HG03045 (cell line): ENCODE measurements around the gene VSIG10L2.

Experiments
- ATAC-seq: cut with Tn5 transposase; IDR thresholded peaks from one replicate; pipeline ENCODE4 v1.9.1; 2021; ENCODE audit warnings: mild to moderate bottlenecking, moderate library complexity; ENCODE audit not compliant: unreplicated experiment

VSIG10L2 gene

DNA sequence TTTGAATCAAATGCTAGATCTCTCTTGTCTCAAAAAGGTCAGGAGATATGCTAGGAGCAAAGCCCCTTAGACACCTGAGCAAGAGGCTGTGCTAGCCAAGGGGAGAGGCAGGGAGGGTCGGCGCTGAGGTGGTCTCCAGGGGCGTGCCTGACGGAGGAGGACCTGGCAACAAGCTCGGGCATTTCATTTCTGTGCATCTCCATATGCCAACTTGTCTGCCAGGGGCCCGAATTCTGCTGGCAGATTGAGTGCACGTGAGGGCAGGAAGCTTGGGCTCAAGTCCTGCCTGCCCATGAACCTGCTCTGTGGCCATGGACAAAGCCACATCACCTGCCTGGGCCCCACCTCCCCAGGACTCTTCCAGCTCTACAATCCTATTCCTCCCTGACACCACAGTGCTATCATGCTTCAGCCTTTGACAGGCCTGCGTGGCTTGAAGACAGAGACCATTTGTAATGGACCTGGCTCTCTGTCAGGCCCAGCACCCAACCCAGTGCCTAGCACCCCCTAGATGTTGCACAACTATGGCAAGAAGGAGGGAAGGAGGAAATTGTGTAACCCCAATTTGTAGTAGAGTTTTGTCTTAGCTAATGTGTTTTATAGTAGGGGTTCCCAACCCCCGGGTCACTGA lies 16.3 kb upstream of the VSIG10L2 start:
- no peak for ATAC-seq

- no peak for ATAC-seq
Measured at GRCh38 chr11:125930076-125930450, 15.8 kb upstream of the VSIG10L2 start.

DNA sequence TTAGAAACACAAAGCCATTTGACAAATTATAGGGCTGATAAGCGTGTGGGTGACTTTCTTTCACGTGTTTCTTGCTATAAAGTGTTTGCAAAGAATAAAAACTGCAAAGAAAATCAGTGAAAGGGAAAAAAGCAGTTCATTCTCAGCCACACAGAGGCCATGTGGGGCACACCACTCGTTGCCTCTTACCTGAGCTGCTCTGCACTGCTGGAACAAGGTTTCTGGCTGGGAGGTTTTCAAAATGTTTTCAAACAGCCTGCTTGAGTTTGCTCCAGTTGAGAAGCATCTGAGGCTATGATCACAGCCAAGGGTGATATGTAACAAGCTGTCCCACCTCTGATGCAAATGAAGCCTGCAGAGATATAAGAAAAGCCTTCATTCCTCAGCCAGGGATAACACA lies 14.7 kb upstream of the VSIG10L2 start:
- no peak for ATAC-seq

GRCh38 chr11:125931668-125932067 lies 14.2 kb upstream of the VSIG10L2 start:
- ATAC-seq = no peak

GRCh38 chr11:125932301-125932700 lies 13.5 kb upstream of the VSIG10L2 start:
- no peak for ATAC-seq

GRCh38 chr11:125933030-125933813 lies 12.6 kb upstream of the VSIG10L2 start:
- no peak for ATAC-seq

DNA sequence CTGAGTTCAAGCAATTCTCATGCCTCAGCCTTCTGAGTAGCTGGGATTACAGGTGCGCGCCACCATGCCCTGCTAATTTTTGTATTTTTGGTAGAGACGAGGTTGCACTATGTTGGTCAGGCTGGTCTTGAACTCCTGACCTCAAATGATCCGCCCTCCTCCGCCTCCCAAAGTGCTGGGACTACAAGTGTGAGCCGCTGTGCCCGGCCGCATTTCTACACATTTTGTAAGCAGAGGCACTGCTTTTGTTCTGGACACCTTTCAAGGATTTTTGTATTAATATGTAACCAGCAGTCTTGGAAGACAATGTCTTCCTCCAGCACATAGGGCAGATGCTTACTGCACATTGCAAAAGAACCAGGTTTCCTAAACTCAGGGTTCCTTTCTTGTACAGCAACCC lies 11.4 kb upstream of the VSIG10L2 start:
- ATAC-seq = no peak

GRCh38 chr11:125935056-125935455 lies 10.8 kb upstream of the VSIG10L2 start:
- ATAC-seq = no peak

DNA sequence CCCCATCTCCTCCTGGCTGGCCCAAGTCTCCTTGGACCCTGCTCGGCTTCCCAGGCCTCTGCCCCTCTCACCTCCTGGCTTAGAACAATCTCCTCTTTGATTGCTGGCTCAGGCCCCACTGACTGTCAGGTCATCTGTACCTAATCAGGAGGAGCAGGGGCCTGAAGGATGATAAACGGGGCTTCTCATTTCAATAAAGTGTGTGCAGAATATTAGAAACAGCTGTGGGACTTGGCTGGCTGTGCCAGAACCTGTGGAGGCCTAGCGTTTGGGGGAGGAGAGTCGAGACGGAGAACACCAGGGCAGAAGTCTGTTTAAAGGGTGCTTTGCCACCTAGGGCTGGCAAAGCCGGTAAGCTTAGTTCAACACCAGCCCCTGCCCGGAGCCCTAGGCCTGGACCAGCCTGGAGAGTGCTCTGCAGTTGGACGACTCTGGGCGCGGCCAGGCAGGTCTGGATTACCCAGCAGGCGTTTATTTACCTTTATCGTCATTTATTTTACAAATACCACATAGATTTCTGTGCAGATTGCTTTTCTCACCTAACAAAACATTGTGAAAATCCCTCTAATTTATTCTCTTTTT lies 10.1 kb upstream of the VSIG10L2 start:
- ATAC-seq = no peak

DNA sequence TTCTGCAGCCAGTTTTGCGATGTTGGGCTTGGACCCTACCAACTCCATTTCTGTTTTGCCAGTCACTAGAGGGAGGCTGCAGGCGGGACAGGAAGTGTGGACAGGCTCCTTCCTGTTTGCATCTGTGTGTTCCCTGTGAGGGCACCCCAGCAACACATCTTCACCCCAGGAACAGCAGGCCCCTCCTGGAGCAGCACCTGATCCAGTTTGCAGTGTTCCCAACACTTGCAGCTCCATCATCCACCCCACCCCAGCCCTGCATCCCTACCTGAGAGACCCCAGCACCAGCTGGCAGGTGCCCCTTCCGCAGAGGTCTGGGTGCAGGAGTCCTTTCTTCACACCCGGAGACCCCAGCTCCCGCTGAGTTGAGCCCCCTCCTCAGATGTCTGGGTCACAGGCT lies 7.4 kb upstream of the VSIG10L2 start:
- no peak for ATAC-seq

GRCh38 chr11:125939081-125939521 lies 6.7 kb upstream of the VSIG10L2 start:
- no peak for ATAC-seq

GRCh38 chr11:125940145-125940544 lies 5.7 kb upstream of the VSIG10L2 start:
- ATAC-seq = no peak

GRCh38 chr11:125941267-125941618 lies 4.6 kb upstream of the VSIG10L2 start:
- ATAC-seq = no peak

DNA sequence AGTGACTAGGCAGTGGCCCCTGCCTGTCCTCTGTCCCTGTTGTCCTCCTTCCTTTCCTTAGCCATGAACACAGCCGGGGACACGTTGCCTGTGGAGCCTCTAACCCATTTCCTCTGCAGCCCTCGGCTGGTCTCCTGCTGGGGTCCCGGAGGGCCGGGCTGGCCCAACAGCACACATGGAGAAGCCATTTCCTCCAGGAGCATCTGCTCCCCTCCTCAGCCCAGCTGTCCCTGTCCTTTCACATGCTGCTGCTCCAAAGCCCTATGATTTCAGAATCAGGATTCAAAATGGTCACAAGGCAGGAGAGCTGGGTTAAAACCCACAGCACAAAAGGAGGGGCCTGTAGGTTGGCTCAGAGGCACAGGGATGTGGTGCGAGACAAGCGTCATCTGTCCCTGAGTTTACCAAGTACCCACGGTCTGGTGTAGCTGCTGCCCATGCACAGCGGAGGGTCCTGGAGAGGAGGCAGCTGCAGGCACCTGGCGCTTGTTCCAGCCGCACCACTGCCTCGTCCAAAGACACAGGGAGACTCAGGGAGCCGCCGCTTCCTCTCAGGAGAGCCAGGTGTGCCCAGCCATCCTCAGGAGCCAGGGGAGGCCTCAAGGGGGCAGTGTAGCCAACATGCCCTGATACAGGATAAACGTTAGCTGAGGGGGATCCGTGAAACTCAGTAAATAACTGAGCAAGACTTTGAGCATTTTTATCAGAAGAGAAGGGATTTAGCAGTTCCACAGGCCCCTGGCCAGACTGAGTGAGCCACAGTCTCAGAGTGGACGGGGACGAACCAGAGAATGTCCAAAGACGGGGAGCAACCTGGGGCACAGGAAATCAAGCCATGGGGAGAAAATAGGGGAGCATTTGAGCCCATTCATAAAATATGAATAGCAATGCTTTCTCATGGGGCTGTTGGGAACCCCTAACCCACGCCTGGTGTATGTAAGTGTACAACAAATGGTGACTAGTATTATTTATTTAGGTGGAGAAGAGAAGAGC lies 3.9 kb upstream of the VSIG10L2 start:
- no peak for ATAC-seq

- no peak for ATAC-seq
Measured at GRCh38 chr11:125942771-125943428, 2.9 kb upstream of the VSIG10L2 start.

DNA sequence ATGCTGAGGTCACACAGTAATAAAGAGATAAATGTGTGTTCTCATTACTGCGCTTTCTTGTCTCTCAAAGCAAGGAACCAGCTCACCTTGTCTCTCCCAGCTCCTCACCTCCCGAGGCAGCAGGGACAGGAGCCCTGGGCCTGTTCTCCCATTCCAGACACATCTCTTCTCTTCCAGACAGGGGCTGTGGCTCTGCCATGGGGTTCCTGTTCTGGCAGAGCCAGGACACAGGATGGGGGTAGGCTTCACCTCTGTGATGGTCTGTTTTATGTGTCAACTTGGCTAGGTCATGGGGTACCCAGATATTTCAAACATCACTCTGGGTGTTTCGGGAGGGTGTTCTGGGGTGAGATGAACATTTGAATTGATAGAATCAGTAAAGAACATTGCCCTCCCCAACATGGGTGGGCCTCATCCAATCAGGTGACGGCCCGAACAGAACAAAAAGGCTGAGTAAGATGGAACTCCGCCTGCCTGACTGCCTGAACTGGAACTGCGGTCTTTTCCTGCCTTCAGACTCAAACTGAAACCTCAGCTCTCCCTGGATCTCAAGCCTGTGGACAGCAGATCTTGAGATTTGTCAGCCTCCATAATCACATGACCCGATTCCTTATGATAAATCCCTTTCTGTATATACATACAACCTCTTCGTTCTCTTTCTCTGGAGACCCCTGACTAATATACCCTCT lies 2.0 kb upstream of the VSIG10L2 start:
- no peak for ATAC-seq

- no peak for ATAC-seq
Measured at GRCh38 chr11:125944350-125945010, 1.4 kb upstream of the VSIG10L2 start.

DNA sequence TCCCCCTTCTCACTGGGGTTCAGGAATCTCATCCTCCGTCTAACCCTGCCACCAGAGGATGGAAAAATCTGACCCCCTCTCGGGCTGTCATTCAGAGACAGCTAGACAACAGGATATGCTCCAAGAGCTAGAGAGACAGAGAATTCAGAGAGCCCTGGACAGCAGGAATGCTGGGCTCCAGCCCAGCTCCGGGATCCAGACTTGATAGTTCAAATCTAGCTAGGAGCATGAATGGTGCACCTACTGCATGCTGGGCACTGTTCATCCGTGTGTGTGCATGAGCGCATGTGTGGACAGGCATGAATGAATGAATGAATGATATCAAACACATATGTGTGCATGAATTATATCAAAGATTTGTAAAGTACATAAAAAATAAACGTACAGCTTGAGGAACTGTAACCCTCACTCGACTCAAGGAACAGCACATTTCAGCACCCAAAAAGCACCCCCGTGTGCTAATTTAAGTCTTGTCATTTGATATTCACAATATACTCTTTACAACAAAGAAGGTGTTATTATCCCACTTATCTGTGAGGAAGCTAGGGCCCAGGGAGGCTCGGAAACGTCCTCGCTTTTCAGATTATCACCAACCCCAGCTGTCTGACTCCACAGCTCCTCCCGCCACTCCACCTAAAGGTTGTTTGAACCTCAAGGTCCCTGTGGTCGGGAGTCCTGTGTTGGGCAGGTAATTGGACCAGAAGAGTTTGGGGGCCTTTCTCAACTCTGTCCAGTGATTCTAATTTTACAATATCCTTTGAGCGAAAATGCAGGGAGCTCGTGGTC lies 640 bp upstream of the VSIG10L2 start:
- no peak for ATAC-seq
